DMS114 treated with DMSO at 0.1 percent for 48 hours (cell line): Measurements from ENCODE around the gene MYBPH.

Source experiments
- DNase-seq: peaks from one replicate; lab custom pipeline; 2025; ENCODE audit not compliant: unreplicated experiment; lab: John Stamatoyannopoulos, UW

MYBPH gene

GRCh38 chr1:203180611-203181330 lies 5.1 kb upstream of the MYBPH start:
- DNase-seq = no peak

- no peak for DNase-seq
Observed at GRCh38 chr1:203179667-203180005, 4.0 kb upstream of the MYBPH start.

- DNase-seq = no peak
Observed at GRCh38 chr1:203178821-203179666, 3.4 kb upstream of the MYBPH start.

- no peak for DNase-seq
Observed at GRCh38 chr1:203178083-203178482, 2.5 kb upstream of the MYBPH start.

- no peak for DNase-seq
Observed at GRCh38 chr1:203177470-203178039, 1.9 kb upstream of the MYBPH start.

GRCh38 chr1:203177036-203177405 lies 1.4 kb upstream of the MYBPH start:
- DNase-seq = no peak

- DNase-seq = no peak
Observed at GRCh38 chr1:203176273-203177035, 828 bp upstream of the MYBPH start.

- no peak for DNase-seq
Observed at GRCh38 chr1:203175827-203176241, 208 bp upstream of the MYBPH start.

GRCh38 chr1:203174324-203174985 lies 1.2 kb downstream of the MYBPH start:
- DNase-seq = no peak

- DNase-seq = no peak
Observed at GRCh38 chr1:203173566-203173965, 2.1 kb downstream of the MYBPH start.

- no peak for DNase-seq
Observed at GRCh38 chr1:203173011-203173555, 2.5 kb downstream of the MYBPH start.

- no peak for DNase-seq
Observed at GRCh38 chr1:203172184-203173010, 3.2 kb downstream of the MYBPH start.

GRCh38 chr1:203171341-203172183 lies 4.1 kb downstream of the MYBPH start:
- DNase-seq = no peak

- DNase-seq = no peak
Observed at GRCh38 chr1:203170625-203171330, 4.8 kb downstream of the MYBPH start.

- no peak for DNase-seq
Observed at GRCh38 chr1:203169770-203170520, 5.7 kb downstream of the MYBPH start.

- DNase-seq = no peak
Observed at GRCh38 chr1:203168991-203169390, 6.6 kb downstream of the MYBPH start.

GRCh38 chr1:203168256-203168786 lies 7.3 kb downstream of the MYBPH start:
- no peak for DNase-seq
